Ishikawa (cell line): ENCODE results near the gene CYB5RL.

Experiments
- CEBPB ChIP-seq: IDR thresholded peaks from 2 replicates; pipeline ENCODE4 v1.6.1; 2012
- CREB1 ChIP-seq: IDR thresholded peaks from 2 replicates; pipeline ENCODE4 v1.6.1; 2012; ENCODE audit warnings: low read depth
- EGR1 ChIP-seq: IDR thresholded peaks from 2 replicates; pipeline ENCODE4 v1.6.1; 2012
- EP300 ChIP-seq: IDR thresholded peaks from 2 replicates; pipeline ENCODE4 v1.6.1; 2012; ENCODE audit warnings: borderline replicate concordance
- FOXM1 ChIP-seq: IDR thresholded peaks from 2 replicates; pipeline ENCODE4 v1.6.1; 2012; ENCODE audit warnings: low read depth, borderline replicate concordance
- MAX ChIP-seq: IDR thresholded peaks from 2 replicates; pipeline ENCODE4 v1.6.1; 2012
- NFIC ChIP-seq: IDR thresholded peaks from 2 replicates; pipeline ENCODE4 v1.6.1; 2012
- RAD21 ChIP-seq: IDR thresholded peaks from 2 replicates; pipeline ENCODE4 v1.6.1; 2012; ENCODE audit warnings: low read depth
- REST ChIP-seq: IDR thresholded peaks from 2 replicates; pipeline ENCODE4 v1.6.1; 2012; ENCODE audit warnings: low read depth, mild to moderate bottlenecking
- TAF1 ChIP-seq: IDR thresholded peaks from 2 replicates; pipeline ENCODE4 v1.6.1; 2012; ENCODE audit warnings: low read depth, mild to moderate bottlenecking
- TCF12 ChIP-seq: IDR thresholded peaks from 2 replicates; pipeline ENCODE4 v1.6.1; 2012; ENCODE audit warnings: low read depth
- TEAD4 ChIP-seq: IDR thresholded peaks from 2 replicates; pipeline ENCODE4 v1.6.1; 2012
- USF1 ChIP-seq: IDR thresholded peaks from 2 replicates; pipeline ENCODE4 v1.6.1; 2012
- YY1 ChIP-seq: IDR thresholded peaks from 2 replicates; pipeline ENCODE4 v1.6.1; 2012; ENCODE audit warnings: low read depth
- ZBTB7A ChIP-seq: IDR thresholded peaks from 2 replicates; pipeline ENCODE4 v1.6.1; 2012; ENCODE audit warnings: low read depth

Gene CYB5RL

GRCh38 chr1:54234284-54234683 is 34.5 kb upstream of the CYB5RL start:
- TF ChIP-seq CEBPB (no peak), RAD21 (no peak), TEAD4 (no peak), EGR1 (no peak), MAX (no peak), REST (no peak), ZBTB7A (no peak), YY1 (no peak), EP300 (no peak), NFIC (no peak), TAF1 (no peak), USF1 (no peak), TCF12 (no peak)

- no peak for TF ChIP-seq NFIC
- no peak for TF ChIP-seq REST
- no peak for TF ChIP-seq CEBPB
- TF ChIP-seq MAX = no peak
- TF ChIP-seq RAD21 = no peak
- no peak for TF ChIP-seq EP300
- TF ChIP-seq TEAD4 = no peak
- no peak for TF ChIP-seq CREB1
- TF ChIP-seq TAF1 = no peak
- TF ChIP-seq YY1 = no peak
- no peak for TF ChIP-seq ZBTB7A
- no peak for TF ChIP-seq USF1
- no peak for TF ChIP-seq FOXM1
- no peak for TF ChIP-seq EGR1
- TF ChIP-seq TCF12 = no peak
Measured at GRCh38 chr1:54230507-54231339, 30.9 kb upstream of the CYB5RL start.

GRCh38 chr1:54229281-54229891 is 29.6 kb upstream of the CYB5RL start:
- TF ChIP-seq FOXM1 (no peak), ZBTB7A (no peak), NFIC (0 out of 2 replicates have a peak, but pooled peaks have one; percentile 8), YY1 (no peak), TAF1 (no peak), EP300 (0 out of 2 replicates have a peak, but pooled peaks have one; percentile 23)

- TF ChIP-seq RAD21 = no peak
- no peak for TF ChIP-seq MAX
- TF ChIP-seq TCF12 = no peak
- TF ChIP-seq EP300 = no peak
- no peak for TF ChIP-seq USF1
- no peak for TF ChIP-seq FOXM1
- no peak for TF ChIP-seq EGR1
- no peak for TF ChIP-seq CREB1
- no peak for TF ChIP-seq TEAD4
- TF ChIP-seq TAF1 = no peak
- TF ChIP-seq REST = no peak
- no peak for TF ChIP-seq CEBPB
- no peak for TF ChIP-seq ZBTB7A
- TF ChIP-seq YY1 = no peak
- no peak for TF ChIP-seq NFIC
Measured at GRCh38 chr1:54228638-54229079, 28.8 kb upstream of the CYB5RL start.
